EH (cell line): ENCODE measurements around the gene WDR35.

Source experiments
- DNase-seq: peaks from one replicate; pipeline ENCODE4 v3.0.0-alpha.2; 2015; ENCODE audit warnings: low read depth

Gene WDR35

GRCh38 chr2:20011276-20012031, 21.5 kb upstream of the WDR35 start:
- no peak for DNase-seq

GRCh38 chr2:20008703-20009102, 18.8 kb upstream of the WDR35 start:
- no peak for DNase-seq

DNA sequence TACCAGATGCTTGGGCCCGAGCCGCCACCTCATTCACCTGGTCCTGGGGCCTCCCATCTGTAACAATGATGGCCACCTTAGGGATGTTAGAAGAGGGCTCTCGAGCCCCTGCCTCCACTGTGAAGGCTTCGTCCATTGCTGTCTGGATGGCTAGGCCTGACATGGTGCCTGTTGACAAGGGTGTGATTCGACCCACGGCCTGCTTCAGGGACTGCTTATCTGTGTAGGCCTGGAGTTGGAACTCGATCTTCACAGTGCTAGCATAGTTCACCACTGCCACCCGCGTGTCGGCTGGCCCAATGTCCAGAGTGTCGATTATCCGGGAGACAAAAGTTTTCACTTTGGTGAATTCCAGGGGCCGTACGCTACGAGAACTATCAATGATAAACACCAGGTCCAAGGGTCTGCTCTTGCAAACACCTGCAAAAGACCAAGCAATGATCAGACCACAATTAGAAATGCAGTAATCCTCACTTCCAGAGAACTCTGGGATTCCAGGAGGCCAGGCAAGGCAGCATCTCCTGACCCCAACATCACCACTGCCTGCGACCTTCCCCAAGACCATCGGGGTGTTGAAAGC, 16.1 kb upstream of the WDR35 start:
- DNase-seq: no peak

GRCh38 chr2:20005067-20005627, 15.2 kb upstream of the WDR35 start:
- DNase-seq: no peak

DNA sequence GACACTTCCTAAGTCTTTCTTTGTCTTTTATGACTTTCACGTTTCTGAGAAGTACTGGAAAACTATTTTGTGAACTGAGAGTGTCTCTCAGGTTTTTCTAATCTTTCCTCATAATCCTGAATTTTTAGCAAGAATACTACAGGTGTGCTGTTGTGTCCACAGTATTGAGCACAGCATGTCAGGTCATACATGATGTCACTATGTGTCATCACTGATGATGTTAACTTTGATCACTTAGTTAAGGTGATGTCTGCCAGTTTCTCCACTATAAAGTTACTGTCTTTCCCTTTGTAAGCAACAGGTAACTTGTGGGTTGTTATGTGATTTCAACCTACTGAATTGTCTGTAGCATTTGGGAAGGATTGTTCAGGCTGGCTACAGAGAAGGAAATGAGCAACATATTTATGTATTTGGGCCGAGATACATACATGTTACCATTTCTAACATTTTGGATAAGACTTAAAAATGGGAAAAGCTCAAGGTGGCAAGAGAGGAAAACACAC, 11.5 kb upstream of the WDR35 start:
- DNase-seq: no peak

GRCh38 chr2:19993731-19994130, 3.8 kb upstream of the WDR35 start:
- DNase-seq: no peak

GRCh38 chr2:19991895-19992294, 2.0 kb upstream of the WDR35 start:
- DNase-seq: no peak

- no peak for DNase-seq
Observed at GRCh38 chr2:19990416-19990728, 467 bp upstream of the WDR35 start.

DNA sequence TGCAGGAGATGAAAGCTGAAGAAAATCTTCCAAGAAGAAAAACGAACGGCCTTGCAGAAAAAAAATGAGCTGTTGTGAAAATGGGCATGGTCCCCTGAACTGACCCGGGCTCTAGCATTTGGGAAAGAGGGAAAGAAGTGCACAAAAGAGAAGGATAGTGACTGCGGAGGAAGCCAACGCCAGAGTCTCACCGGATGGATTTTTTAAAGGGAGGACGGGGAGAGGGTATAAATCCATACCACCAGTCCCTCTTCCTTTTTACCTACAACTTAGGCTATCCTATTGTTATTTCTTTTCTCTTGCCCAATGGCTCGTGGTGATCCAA, 601 bp downstream of the WDR35 start:
- DNase-seq: no peak

DNA sequence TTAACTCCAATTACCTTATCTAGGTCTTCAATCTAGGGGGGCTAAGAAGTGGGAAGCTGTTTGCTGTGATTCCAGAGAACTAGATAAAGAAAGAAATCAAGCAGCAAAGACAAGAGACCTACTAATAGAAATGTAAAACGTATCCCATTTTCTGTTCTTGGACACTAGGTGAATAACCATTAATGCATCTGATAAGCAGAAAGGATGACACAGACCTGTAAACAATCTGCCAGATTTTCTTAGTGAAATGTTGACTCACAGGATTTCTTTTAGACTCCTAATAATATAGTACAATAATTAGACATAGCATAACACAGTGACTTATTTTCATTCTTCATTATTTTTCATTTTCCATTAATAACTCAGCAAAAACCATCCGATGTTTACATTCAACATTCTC, 1.3 kb downstream of the WDR35 start:
- peak; percentile 14 for DNase-seq

DNA sequence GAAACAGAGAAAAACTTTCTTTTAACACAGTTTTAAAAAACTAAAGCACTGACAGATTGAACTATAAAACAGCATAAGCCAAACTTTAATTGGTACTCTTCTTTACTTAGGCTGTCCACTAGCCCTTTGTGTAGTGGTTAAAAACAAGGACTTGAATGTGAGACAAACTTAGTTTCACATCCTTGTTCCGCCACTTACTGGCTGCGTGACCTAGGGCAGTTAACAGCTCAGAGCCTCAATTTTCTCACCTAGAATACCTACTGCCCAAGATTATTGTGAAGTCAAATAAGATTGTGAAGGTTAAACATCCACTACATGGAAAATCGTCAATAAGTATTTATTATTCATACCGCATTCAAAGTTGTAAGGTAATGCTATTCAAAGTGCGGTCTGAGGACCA, 2.0 kb downstream of the WDR35 start:
- DNase-seq: no peak

DNA sequence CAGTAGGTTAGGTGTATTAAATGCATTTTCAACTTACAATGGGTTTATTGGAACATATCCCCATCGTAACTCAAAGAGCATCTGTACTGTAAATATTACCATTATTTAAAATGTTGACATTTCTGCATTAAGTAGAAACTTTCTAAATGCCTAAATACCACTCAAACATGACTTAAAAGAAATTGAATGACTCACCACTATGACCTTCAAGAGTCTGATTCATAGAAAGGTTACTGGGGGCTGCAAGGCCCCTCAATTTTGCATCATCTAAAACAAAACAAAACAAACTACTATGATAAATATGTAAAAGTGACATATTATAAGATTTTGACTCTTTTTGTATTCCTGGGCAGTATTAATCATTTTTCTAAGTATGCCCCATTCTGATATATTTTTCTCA, 7.6 kb downstream of the WDR35 start:
- DNase-seq: no peak

GRCh38 chr2:19979932-19980331, 10.0 kb downstream of the WDR35 start:
- DNase-seq: peak; percentile 32

DNA sequence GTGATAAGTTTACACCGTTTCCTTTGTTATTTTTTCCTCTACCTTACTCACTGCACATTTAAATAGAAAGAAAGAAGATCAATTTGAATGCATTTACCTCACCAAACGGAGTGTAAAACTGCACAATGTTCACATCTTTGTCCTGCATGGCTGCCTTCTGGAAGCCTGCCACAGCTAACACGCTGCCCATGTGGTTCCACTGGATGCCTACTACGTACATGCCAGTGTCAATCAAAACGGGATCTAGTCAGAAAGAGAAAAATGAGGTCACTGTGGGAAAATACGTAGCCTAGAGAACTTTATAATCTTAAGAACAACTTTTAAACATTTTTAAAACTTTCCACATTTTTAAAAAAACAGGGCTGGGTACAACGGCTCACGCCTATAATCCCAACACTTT, 16.4 kb downstream of the WDR35 start:
- no peak for DNase-seq

DNA sequence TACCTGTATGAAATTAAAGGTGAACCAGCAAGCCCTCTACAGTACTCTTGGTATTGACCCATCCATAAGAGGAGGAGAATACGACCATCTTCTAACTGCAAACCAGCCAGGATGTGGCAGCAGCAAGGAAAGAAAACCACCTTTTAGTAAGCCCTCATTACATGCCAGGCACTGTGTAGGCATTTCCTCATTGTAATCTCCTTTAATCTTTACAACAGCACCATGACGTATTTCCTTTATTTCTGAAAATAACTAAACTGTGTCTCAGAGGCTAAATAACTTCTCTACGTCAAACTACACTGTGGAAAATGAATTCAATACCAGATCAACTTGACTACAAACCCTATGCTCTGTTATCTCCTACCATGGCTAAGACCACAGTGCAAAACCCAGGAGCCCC, 18.2 kb downstream of the WDR35 start:
- DNase-seq: no peak

GRCh38 chr2:19963386-19963785, 26.5 kb downstream of the WDR35 start:
- no peak for DNase-seq

DNA sequence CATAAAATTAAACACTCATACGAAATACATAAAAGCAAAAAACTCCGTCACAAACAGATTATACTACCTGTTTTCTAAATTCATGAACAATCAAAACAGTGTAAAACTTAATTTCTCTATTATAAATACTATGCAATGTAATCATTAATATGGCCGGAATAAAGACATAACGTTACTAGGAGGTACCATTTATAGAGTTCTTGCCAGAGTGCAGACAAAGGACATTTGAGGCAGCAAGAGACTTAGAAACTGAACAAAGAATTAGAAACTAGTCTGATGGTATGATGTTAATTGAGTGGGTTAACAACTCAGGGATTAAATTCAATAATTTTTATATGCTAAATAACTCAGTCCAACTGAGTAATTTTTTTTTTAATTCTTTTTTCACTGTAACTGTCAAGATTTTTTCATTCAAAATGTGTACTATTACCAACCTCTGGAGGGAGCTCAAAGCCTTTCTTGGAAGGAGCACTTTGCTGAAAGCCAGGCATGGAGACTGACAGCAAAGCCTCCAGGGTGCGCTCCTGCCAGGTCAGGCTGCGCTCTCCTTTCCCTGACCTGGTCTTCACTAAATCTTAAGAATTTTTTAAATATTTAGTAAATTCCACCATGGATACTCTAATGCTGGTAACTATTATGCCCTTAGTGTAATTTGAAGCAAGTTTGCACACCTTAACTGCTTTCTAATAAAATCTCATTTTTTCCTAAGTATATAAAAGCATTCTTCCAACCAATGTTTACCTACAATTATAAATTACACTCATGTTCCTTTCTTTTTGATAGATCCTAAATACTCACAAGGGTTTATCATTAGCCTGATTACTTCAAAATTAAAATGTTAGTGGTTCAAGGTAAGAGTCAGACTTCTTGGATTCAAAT, 34.1 kb downstream of the WDR35 start:
- DNase-seq: peak; percentile 80

DNA sequence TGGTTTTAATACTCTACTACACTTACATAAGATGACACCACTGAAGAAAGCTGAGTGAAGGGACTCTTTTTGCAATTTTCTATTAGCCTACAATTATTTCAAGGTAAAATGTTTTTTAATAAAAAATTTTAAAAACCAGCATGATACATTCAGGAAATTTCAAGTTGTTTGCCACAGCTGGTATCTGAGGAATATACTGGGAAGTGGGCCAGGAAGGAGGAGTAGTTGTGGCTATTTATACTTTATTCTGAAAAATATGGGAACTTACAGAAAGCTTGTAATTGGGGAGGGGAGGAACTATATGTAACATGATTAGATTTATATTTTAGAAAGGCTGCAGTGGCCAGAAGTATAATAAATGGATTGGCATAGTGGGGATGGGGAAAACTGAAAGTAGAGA, 40.8 kb downstream of the WDR35 start:
- DNase-seq: peak; percentile 65

DNA sequence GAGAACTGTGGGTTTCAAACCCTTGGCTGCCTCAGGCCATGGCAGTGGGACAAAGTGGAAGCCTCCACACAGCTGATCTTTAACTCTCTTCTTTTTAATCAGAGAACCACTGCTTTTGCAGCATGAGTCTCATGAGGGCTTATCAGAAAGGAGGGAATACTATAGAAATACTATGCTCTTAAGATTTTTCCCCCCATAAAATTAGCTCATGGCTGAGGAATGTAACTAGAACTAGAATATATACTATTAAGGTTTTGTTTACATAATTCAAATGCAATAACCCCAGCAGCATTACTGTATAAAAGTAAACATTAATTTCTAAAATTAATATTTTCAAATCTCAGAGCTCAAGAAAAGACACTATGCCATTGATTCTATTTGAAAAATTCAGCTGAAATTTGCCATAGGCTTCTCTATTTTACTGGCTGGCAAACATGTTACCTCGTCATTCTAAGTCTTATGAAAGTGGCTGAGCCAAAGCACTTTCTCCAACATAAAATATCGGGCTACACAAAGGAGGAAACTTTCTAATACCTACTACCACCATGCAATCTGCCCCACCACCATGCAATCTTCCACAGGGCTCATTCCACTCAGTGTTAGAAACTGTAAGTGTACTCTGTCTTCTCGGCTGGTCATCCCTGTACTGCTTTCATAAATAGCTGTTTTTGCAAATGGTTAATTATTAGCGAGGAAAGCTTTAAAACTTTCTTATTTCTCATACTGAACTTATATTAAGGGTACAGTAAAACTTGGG, 42.5 kb downstream of the WDR35 start:
- DNase-seq: peak; percentile 29

DNA sequence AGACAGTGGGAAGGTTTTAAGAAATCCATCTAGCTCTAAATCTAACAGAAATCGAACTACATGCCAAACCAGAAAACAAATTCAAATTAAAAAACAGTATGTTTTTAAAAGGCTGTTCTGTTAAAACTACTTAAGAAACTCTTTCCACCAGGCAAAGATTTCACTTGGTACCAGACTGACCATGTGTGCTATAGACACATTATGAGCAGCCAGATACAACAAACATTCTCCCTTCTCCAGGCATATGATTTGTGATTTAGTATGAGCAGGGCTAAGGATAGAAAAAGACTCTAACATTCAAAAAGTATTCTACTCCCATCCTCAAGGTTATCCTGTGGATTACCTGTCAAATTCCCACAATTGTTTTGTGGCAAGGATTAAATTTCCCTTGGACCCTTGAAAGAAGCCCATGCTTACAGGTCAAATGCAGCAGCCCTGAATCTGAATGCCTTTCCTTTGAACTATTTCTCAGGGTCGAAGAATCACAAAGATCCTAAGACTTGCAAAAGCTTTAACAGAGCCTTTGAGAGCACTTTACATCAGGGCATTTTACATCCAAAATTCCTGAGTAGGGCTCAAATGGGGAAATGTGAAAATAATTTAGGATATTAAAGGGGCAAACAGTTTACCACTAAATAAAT, 45.6 kb downstream of the WDR35 start:
- DNase-seq: no peak

GRCh38 chr2:19943189-19943588, 46.7 kb downstream of the WDR35 start:
- no peak for DNase-seq

DNA sequence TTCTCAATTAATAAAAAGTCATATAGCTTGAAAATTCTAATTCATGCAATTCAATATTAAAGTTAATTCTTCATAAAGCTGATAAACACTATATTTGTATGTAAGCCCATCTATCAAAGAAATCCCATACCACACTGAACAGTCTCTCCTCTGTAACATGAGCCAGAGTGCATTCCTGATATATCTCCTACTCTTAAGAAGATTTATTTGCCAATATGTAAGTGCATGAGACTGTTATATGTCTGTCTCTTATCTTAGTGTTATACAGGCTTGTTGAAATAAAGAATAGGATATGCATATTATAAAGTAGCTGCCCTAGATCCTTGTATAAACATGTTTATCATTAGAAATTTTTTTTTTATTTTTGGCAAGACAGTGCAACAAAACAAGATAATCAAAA, 47.7 kb downstream of the WDR35 start:
- no peak for DNase-seq
